ENCODE results near the gene SMARCB1. TPM values are rescaled to one million over a fixed set of nuclear protein-coding genes. Genes with fewer than 3 reads are reported as not detected.
A peak's percentile ranks its signal among the peaks of the same experiment; 100 is the strongest.

The SMARCB1 gene
- total RNA-seq, 1 donor, result 55.2 TPM

DNA sequence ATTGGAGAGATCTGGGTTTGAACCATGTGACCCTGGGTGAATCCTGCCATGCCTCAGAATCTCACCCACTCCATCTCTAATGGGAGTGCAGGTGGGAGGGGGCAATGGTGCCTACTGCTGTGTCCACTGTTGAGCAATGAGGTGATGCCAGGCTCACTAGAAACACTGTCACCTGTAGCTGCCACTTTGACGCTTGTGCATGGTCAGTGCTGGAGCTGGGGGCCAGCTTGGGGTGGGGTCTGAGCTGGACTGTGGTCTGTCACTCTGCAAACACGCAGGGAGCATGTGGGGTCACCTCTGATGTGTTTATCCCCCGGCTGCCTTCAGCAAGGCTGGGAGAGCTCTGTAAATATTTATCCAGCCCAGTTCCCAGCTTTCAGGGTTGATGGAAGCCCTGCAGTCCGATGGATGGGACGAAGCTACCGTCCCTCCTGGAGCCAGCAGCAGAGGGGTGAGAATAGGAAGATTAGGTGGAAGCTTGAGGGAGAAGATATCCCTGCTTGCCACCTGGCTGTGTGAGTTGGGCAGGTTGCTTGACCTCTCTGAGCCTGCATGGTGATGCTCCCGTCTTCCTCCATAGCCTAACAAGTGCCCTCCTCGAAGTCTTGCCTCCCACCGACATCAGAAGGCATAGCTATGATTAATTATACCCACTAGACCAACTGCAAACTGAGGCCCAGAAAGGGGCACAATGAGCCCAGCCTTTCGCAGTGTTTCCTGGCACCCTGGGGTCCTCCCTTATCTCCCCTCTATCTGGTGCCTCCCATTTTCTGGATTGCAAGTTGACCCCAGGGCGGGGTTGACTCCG lies 12.4 kb upstream of the SMARCB1 start:
- no peak overlapping the region for H3K4me3 ChIP-seq (ENCODE audit: low read depth, low read length)
- no peak for DNase-seq (ENCODE audit: low read depth)
- TF ChIP-seq CTCF (IDR thresholded peaks at IDR 0.05; ENCODE audit: insufficient read depth, low read length), result no peak

- H3K4me3 ChIP-seq (ENCODE audit: low read depth, low read length), result no peak overlapping the region
- peak; percentile 89 for DNase-seq (ENCODE audit: low read depth)
- TF ChIP-seq CTCF (IDR thresholded peaks at IDR 0.05; ENCODE audit: insufficient read depth, low read length), result no peak
Measured at GRCh38 chr22:23774922-23775436, 11.8 kb upstream of the SMARCB1 start.

DNA sequence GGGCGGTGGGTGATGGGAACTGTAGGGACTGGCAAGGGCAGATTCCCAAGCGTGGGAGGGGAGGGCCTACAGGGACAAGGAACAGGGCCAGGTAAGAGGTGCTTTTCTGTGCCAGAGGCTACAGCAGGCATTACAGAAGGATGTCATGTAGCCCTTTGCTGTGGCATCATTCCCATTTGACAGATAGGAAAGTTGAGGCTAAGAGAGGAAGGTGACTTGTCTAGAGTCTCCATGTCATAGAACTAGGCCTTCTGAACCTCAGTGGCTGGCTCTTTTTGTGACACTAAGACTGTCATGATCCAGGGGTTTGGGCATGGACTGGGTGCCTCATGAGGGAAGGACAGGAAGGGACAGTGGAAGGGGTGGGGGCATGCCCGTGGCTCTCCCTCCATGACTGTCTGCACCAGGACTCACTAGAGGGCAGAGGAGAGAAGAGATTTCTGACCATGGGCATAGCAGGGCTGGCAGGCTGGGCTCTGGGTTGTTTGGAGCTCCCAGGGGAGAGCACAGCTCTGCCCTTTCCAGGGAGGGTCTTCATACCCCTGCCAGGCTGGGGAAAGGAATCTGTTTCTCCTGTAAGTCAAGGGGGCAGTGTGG lies 10.9 kb upstream of the SMARCB1 start:
- TF ChIP-seq CTCF (IDR thresholded peaks at IDR 0.05; ENCODE audit: insufficient read depth, low read length), result no peak
- no peak for DNase-seq (ENCODE audit: low read depth)
- no peak overlapping the region for H3K4me3 ChIP-seq (ENCODE audit: low read depth, low read length)

DNA sequence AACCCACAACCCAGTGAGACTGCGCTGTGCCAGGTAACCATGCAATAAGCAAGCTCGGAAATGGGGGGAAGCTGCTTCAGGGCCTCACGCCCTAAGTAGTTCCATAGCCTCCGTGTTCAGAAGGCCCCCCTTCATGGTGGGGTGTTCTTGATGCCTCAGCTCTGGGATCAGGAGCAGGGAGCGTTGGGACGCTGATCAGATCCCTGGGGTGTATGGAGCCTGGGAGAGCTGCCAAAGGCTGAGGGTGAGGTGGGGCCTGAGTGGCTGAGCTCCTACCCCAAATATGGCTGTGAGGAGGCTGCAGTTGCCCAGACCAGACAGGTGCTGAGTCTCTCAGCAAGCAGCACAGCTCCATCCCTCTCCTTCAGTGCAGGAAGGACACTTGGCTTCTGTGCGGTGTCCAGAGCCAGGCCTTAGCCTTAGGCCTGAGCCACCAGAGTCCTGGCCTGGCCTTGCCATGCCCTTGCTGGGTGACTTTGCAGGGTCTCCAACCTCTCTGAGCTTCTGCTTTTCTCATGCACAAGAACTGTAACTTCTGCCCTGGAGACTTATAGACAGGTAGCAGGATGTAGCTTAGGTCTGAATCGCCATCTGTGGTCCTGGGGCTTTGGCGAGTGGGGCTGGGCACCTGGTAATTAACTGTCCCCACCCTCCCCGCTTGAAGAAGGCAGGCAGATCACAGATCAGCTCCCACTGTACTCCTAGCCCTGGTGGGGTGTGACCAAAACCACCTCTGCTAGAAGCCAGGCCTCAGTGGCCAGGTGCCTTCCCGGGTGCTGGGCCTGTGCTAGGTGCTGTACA lies 8.8 kb upstream of the SMARCB1 start:
- H3K4me3 ChIP-seq (ENCODE audit: low read depth, low read length), result no peak overlapping the region
- peak; percentile 11 for DNase-seq (ENCODE audit: low read depth)
- no peak for TF ChIP-seq CTCF (IDR thresholded peaks at IDR 0.05; ENCODE audit: insufficient read depth, low read length)

DNA sequence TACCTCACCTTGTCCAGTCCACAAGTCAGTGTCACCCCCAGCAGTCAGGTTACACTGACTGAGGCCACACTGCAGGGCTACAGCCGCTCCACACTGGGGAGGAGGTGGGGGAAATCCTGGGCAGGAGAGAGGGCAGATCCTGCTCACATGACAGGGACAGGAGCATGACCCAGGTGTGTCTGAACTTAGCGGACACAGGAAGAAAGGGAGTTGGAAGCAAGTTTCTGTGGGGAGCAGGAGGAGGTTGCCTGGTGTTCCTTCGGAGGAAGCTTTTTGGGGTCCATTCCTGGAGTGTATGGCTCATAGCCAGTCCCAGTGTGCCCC lies 8.2 kb upstream of the SMARCB1 start:
- no peak overlapping the region for H3K4me3 ChIP-seq (ENCODE audit: low read depth, low read length)
- no peak for TF ChIP-seq CTCF (IDR thresholded peaks at IDR 0.05; ENCODE audit: insufficient read depth, low read length)
- DNase-seq (ENCODE audit: low read depth), result no peak

GRCh38 chr22:23779083-23779482 lies 7.7 kb upstream of the SMARCB1 start:
- TF ChIP-seq CTCF (IDR thresholded peaks at IDR 0.05; ENCODE audit: insufficient read depth, low read length), result no peak
- DNase-seq (ENCODE audit: low read depth), result no peak
- H3K4me3 ChIP-seq (ENCODE audit: low read depth, low read length), result no peak overlapping the region
